BE2C (cell line): ENCODE data around the gene CAMTA1.
"Not testable (repeated sequence)": the region's sequence is repeated elsewhere in the genome, so short reads cannot be mapped to it uniquely, and the experiment has no call there.

Experiments used
- DNase-seq: peaks from one replicate; pipeline ENCODE4 v3.0.0-alpha.2; 2020
- H3K27me3 ChIP-seq: fragments of 250-450 bp; sonication (Bioruptor Pico); 2 replicates; pipeline ENCODE4 v1.5.1; 2020; ENCODE audit warnings: mild to moderate bottlenecking
- H3K36me3 ChIP-seq: fragments of 250-450 bp; sonication (Bioruptor Pico); 2 replicates; pipeline ENCODE4 v1.5.1; 2020; ENCODE audit warnings: mild to moderate bottlenecking
- H3K4me1 ChIP-seq: fragments of 250-450 bp; sonication (Bioruptor Pico); 2 replicates; pipeline ENCODE4 v1.5.1; 2020
- H3K4me3 ChIP-seq: 2 replicates; pipeline ENCODE4 v1.5.1; 2011; ENCODE audit warnings: low read depth, low read length
- H3K9me3 ChIP-seq: fragments of 250-450 bp; sonication (Bioruptor Pico); 2 replicates; pipeline ENCODE4 v1.5.1; 2020
- TF ChIP-seq, protein P1 (sequence below): IDR thresholded peaks from 2 replicates; pipeline ENCODE4 v1.5.1; 2012; ENCODE audit warnings: mild to moderate bottlenecking, low read depth, low read length

Gene CAMTA1

DNA sequence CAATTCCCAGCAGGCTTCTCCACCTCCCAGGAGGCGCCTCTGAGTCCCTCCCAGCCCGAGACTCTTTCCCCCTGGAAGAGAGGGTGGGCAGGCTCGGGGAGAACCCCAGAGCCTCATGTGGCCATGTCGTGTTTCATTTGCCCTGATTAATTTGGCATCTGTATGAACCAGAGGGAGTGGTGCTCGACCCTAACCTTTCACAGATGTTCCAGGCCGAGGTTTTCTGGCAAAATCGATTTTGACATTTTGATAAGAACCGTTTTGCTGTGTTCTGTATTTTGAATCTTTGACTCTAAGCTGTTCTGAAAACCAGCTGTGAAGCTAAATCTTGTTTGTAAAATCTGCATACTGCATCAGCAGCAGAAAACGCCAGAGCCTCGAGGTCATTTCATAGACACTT is 367.4 kb downstream of the CAMTA1 start:
- DNase-seq = no peak

DNA sequence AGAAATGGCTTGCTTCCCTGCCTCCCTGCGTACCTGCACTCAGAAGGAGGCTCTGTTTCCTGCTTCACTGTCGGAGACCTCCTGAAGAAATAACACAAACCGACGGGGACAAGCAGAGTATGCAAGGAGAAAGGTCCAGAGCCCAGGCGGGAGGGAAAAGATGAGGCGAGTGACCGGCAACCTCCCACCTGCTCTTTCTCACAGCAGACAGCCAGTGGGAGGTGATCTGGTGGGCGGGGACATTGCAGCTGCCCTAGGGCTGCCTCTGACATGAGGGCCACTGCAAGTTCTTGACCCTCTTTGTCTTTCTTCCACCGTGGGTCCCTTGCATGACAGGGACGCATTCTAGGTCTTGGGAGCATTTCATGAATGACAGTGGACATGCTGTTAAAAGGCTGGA is 368.2 kb downstream of the CAMTA1 start:
- DNase-seq = no peak
- Histone ChIP-seq H3K4me1 (no peaks in the 10 kb centered on the region), H3K27me3 (no peaks in the 10 kb centered on the region), H3K36me3 (no peaks in the 10 kb centered on the region), H3K4me3 (no peak overlapping the region), H3K9me3 (no peaks in the 10 kb centered on the region)
- TF ChIP-seq, protein P1, sequence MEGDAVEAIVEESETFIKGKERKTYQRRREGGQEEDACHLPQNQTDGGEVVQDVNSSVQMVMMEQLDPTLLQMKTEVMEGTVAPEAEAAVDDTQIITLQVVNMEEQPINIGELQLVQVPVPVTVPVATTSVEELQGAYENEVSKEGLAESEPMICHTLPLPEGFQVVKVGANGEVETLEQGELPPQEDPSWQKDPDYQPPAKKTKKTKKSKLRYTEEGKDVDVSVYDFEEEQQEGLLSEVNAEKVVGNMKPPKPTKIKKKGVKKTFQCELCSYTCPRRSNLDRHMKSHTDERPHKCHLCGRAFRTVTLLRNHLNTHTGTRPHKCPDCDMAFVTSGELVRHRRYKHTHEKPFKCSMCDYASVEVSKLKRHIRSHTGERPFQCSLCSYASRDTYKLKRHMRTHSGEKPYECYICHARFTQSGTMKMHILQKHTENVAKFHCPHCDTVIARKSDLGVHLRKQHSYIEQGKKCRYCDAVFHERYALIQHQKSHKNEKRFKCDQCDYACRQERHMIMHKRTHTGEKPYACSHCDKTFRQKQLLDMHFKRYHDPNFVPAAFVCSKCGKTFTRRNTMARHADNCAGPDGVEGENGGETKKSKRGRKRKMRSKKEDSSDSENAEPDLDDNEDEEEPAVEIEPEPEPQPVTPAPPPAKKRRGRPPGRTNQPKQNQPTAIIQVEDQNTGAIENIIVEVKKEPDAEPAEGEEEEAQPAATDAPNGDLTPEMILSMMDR = no peak

More for the DNA sequence above, 367.4 kb downstream of the CAMTA1 start:
- no peaks in the 10 kb centered on the region for H3K9me3 ChIP-seq
- no peaks in the 10 kb centered on the region for H3K4me1 ChIP-seq
- TF ChIP-seq, protein P1 = no peak
- no peaks in the 10 kb centered on the region for H3K27me3 ChIP-seq
- H3K4me3 ChIP-seq = no peak overlapping the region
- H3K36me3 ChIP-seq = no peaks in the 10 kb centered on the region

DNA sequence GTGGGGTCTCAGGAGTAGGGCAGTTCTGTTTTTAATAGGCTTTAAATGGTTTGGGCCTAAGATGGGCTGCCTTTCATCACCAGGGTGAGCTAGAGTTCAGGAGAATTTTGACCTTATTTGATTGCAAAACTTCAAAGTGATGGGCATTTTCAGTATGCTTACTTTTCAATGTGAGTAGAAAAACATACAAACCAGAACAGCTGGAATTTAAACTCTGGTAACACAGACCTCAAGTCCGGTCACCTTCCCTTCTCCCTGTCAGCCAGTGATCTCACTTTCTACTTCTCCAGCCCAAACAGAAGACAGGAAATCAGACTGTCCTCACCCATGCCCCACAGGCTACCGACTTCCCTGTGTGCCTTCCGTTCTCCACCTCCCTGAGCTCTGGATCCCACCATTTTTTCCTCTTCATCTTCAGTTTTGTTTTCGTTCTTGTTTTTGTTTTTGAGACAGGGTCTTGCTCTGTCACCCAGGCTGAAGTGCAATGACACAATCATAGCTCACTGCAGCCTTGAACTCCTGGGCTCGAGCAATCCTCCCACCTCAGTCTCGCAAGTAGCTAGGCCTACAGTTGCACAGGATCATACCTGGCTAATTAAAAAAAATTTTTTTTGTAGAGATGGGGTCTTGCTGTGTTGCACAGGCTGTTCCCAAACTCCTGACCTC is 374.0 kb downstream of the CAMTA1 start:
- no peak for DNase-seq
- Histone ChIP-seq H3K36me3 (no peaks in the 10 kb centered on the region), H3K4me3 (no peak overlapping the region), H3K9me3 (no peaks in the 10 kb centered on the region), H3K4me1 (no peaks in the 10 kb centered on the region), H3K27me3 (no peaks in the 10 kb centered on the region)
- TF ChIP-seq, protein P1 = no peak

DNA sequence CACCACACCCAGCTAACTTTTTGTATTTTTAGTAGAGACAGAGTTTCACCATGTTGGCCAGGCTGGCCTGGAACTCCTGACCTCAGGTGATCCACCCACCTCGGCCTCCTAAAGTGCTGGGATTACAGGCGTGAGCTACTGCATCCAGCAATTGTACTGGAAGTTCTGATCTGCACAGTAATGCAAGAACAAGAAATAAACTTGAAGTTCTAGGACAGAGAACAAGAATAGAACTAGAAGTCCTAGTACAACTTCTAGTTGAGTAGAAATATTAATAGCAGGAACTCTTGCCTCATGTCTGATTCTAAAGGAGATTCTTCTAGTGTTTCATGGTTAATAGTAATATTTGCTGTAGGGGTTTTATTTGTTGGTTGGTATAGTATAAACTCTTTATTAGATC is 383.3 kb downstream of the CAMTA1 start:
- not testable (repeated sequence) for H3K4me3 ChIP-seq, H3K4me1 ChIP-seq, H3K36me3 ChIP-seq, DNase-seq, H3K9me3 ChIP-seq, H3K27me3 ChIP-seq

DNA sequence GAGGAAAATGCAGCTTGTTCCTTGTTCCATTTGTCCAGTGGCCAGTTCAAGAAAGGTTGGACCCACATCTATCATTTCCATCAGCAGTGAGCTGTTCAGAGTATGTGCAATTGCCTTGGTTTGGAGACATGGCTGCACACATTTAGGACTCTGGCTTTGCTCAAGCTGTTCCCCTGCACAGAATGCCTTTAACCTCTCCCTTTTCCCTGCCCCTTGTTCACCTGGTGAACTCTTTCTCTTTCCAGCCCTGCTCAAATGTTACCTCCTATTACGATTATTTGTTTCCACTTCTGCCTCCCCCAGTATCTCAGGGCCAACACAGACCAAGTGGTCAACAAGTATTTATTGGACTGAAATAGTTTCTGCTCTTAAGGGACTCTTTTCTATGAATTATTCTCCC is 385.9 kb downstream of the CAMTA1 start:
- TF ChIP-seq, protein P1 = no peak
- no peaks in the 10 kb centered on the region for H3K9me3 ChIP-seq
- DNase-seq = no peak
- H3K36me3 ChIP-seq = no peaks in the 10 kb centered on the region
- H3K4me3 ChIP-seq = no peak overlapping the region
- no peaks in the 10 kb centered on the region for H3K27me3 ChIP-seq
- H3K4me1 ChIP-seq = no peaks in the 10 kb centered on the region

DNA sequence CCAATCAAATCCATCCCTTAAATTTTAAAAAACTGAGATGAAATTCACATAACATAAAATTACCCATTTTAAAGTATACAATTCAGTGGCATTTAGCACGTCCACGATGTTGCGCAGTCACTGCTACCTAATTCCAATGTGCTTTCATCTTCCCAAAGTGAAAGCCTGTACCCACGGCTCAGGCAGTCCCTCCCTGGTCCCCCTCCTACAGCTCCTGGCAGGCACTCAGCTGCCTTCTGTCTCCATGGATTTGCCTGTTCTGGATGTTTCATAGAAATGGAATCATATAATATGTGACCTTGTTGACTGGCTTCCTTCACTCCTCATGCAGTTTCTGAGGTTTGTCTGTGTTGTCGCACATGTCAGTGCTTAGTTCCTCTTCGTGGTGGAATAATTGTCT is 386.3 kb downstream of the CAMTA1 start:
- Histone ChIP-seq H3K36me3 (no peaks in the 10 kb centered on the region), H3K4me1 (no peaks in the 10 kb centered on the region), H3K27me3 (no peaks in the 10 kb centered on the region), H3K4me3 (no peak overlapping the region), H3K9me3 (no peaks in the 10 kb centered on the region)
- no peak for DNase-seq
- TF ChIP-seq, protein P1 = no peak
